HT-29 (cell line): Measurements from ENCODE around the gene RFPL2. TPM values are rescaled to one million over a fixed set of nuclear protein-coding genes. Genes with fewer than 3 reads are reported as not detected.
A peak's percentile ranks its signal among the peaks of the same experiment; 100 is the strongest.
"Not testable (repeated sequence)": the region's sequence is repeated elsewhere in the genome, so short reads cannot be mapped to it uniquely, and the experiment has no call there.

Experiments used
- DNase-seq: peaks from one replicate; pipeline ENCODE4 v3.0.0-alpha.2; 2015; ENCODE audit warnings: low spot score
- total RNA-seq: library from RNA; depleted of rRNA; stranded (reverse); fragments of >200 nt; shearing (Covaris generic); gene quantifications from 2 replicates; pipeline ENCODE4 v1.2.3, GENCODE V29; 2014

Gene RFPL2
- total RNA-seq, 1 experiment from 2014 or later = not detected

- no peak for DNase-seq
Observed at GRCh38 chr22:32205974-32206773, 1.3 kb upstream of the RFPL2 start.

GRCh38 chr22:32204040-32204855 is 625 bp downstream of the RFPL2 start:
- no peak for DNase-seq

- DNase-seq = no peak
Observed at GRCh38 chr22:32203181-32204039, 1.5 kb downstream of the RFPL2 start.

- peak; percentile 58 for DNase-seq
Observed at GRCh38 chr22:32202539-32203180, 2.2 kb downstream of the RFPL2 start.

GRCh38 chr22:32202161-32202538 is 2.7 kb downstream of the RFPL2 start:
- DNase-seq = no peak

- DNase-seq = no peak
Observed at GRCh38 chr22:32200752-32201151, 4.1 kb downstream of the RFPL2 start.

GRCh38 chr22:32199961-32200360 is 4.9 kb downstream of the RFPL2 start:
- no peak for DNase-seq

- no peak for DNase-seq
Observed at GRCh38 chr22:32199341-32199740, 5.5 kb downstream of the RFPL2 start.

GRCh38 chr22:32197553-32198226 is 7.2 kb downstream of the RFPL2 start:
- DNase-seq = not testable (repeated sequence)

GRCh38 chr22:32195900-32196299 is 9.0 kb downstream of the RFPL2 start:
- not testable (repeated sequence) for DNase-seq

GRCh38 chr22:32193346-32193745 is 11.5 kb downstream of the RFPL2 start:
- DNase-seq = not testable (repeated sequence)

GRCh38 chr22:32191021-32191420 is 13.9 kb downstream of the RFPL2 start:
- DNase-seq = not testable (repeated sequence)

- no peak for DNase-seq
Observed at GRCh38 chr22:32185821-32186220, 19.1 kb downstream of the RFPL2 start.

- DNase-seq = no peak
Observed at GRCh38 chr22:32183625-32184024, 21.2 kb downstream of the RFPL2 start.

- no peak for DNase-seq
Observed at GRCh38 chr22:32181043-32181442, 23.8 kb downstream of the RFPL2 start.

- no peak for DNase-seq
Observed at GRCh38 chr22:32177221-32177765, 27.6 kb downstream of the RFPL2 start.

- DNase-seq = no peak
Observed at GRCh38 chr22:32175683-32176644, 28.9 kb downstream of the RFPL2 start.

GRCh38 chr22:32175115-32175514 is 29.8 kb downstream of the RFPL2 start:
- no peak for DNase-seq

- no peak for DNase-seq
Observed at GRCh38 chr22:32165681-32166080, 39.2 kb downstream of the RFPL2 start.
